K562 treated with DMSO at 1 percent for 48 hours (cell line): Measurements from ENCODE around the gene USP6. TPM values are rescaled to one million over a fixed set of nuclear protein-coding genes. Genes with fewer than 3 reads are reported as not detected.

Experiments
- total RNA-seq: library from RNA; unstranded; fragments of 300-600 nt; gene quantifications from 2 replicates; pipeline ENCODE4 v1.2.3, GENCODE V29; 2022; ENCODE audit warnings: low replicate concordance; ENCODE audit errors: extremely low read depth

The USP6 gene
- total RNA-seq = not detected in 2 replicates

GRCh38 chr17:5115673-5116651 is at the start of gene USP6:
Gene USP6 (plus strand): TSS chr17:5116032. CDS start chr17:5130368, 14,336 bp downstream.

GRCh38 chr17:5078106-5079028 is 37.5 kb upstream of the USP6 start, which contains the start of gene ZFP3:
Gene ZFP3 (plus strand): TSS chr17:5078467. CDS start chr17:5091505, 13,038 bp downstream.

GRCh38 chr17:5111402-5112204 is 4.2 kb upstream of the USP6 start, which contains the start of gene ZNF232:
Gene ZNF232 (minus strand): TSS chr17:5111878. CDS start chr17:5111822, 56 bp downstream.

GRCh38 chr17:5191541-5192417 is 75.9 kb downstream of the USP6 start, which contains the start of gene ZNF594:
Gene ZNF594 (minus strand): TSS chr17:5191868. CDS start chr17:5184256, 7,612 bp downstream.

Other genes with a start within 250 kb of the USP6 start
- gene C17orf107, start 216.5 kb upstream of the USP6 start, total RNA-seq = not detected in 2 replicates
- gene CHRNE, start 212.9 kb upstream of the USP6 start, total RNA-seq = not detected in 2 replicates
- not detected in 2 replicates for gene GP1BA, start 183.8 kb upstream of the USP6 start, total RNA-seq
- gene SLC25A11, start 176.0 kb upstream of the USP6 start, total RNA-seq = not detected in 2 replicates
- gene RNF167, start 175.8 kb upstream of the USP6 start, total RNA-seq = not detected in 2 replicates
- gene PFN1, start 167.5 kb upstream of the USP6 start, total RNA-seq = not detected in 2 replicates
- not detected in 2 replicates for gene ENO3, start 164.9 kb upstream of the USP6 start, total RNA-seq
- not detected in 2 replicates for gene SPAG7, start 148.2 kb upstream of the USP6 start, total RNA-seq
- gene CAMTA2, start 128.4 kb upstream of the USP6 start, total RNA-seq = not detected in 2 replicates
- not detected in 2 replicates for gene INCA1, start 118.5 kb upstream of the USP6 start, total RNA-seq
- gene KIF1C, start 118.1 kb upstream of the USP6 start, total RNA-seq = not detected in 2 replicates
- not detected in 2 replicates for gene SLC52A1, start 80.6 kb upstream of the USP6 start, total RNA-seq
- not detected in 2 replicates for gene ZFP3, start 37.6 kb upstream of the USP6 start, total RNA-seq
- not detected in 2 replicates for gene ZNF232, start 4.2 kb upstream of the USP6 start, total RNA-seq
- not detected in 2 replicates for gene ZNF594, start 75.8 kb downstream of the USP6 start, total RNA-seq
- not detected in 2 replicates for gene SCIMP, start 118.8 kb downstream of the USP6 start, total RNA-seq
- not detected in 2 replicates for gene RABEP1, start 166.3 kb downstream of the USP6 start, total RNA-seq